Skeletal muscle satellite cell (primary cell): ENCODE data around the gene VSTM2L.

Source experiments
- H3K27me3 ChIP-seq: 2 replicates; pipeline ENCODE4 v1.7.0; 2013; ENCODE audit warnings: low read length; ENCODE audit not compliant: control insufficient read depth, insufficient read depth
- H3K36me3 ChIP-seq: 2 replicates; pipeline ENCODE4 v1.7.0; 2013; ENCODE audit warnings: mild to moderate bottlenecking, control low read depth, low read length; ENCODE audit not compliant: insufficient read depth
- H3K4me1 ChIP-seq: 2 replicates; pipeline ENCODE4 v1.7.0; 2013; ENCODE audit warnings: low read length; ENCODE audit not compliant: control insufficient read depth, insufficient read depth
- H3K4me2 ChIP-seq: 2 replicates; pipeline ENCODE4 v1.7.0; 2013; ENCODE audit warnings: mild to moderate bottlenecking, low read length
- H3K4me3 ChIP-seq: 2 replicates; pipeline ENCODE4 v1.7.0; 2013; ENCODE audit warnings: low read length
- H3K9ac ChIP-seq: 2 replicates; pipeline ENCODE4 v1.7.0; 2013; ENCODE audit warnings: mild to moderate bottlenecking, low read depth, low read length, moderate library complexity
- H3K9me3 ChIP-seq: replicated peaks from 2 replicates; pipeline ENCODE4 v1.7.0; 2013; ENCODE audit warnings: mild to moderate bottlenecking, control low read depth, low read length

VSTM2L gene

DNA sequence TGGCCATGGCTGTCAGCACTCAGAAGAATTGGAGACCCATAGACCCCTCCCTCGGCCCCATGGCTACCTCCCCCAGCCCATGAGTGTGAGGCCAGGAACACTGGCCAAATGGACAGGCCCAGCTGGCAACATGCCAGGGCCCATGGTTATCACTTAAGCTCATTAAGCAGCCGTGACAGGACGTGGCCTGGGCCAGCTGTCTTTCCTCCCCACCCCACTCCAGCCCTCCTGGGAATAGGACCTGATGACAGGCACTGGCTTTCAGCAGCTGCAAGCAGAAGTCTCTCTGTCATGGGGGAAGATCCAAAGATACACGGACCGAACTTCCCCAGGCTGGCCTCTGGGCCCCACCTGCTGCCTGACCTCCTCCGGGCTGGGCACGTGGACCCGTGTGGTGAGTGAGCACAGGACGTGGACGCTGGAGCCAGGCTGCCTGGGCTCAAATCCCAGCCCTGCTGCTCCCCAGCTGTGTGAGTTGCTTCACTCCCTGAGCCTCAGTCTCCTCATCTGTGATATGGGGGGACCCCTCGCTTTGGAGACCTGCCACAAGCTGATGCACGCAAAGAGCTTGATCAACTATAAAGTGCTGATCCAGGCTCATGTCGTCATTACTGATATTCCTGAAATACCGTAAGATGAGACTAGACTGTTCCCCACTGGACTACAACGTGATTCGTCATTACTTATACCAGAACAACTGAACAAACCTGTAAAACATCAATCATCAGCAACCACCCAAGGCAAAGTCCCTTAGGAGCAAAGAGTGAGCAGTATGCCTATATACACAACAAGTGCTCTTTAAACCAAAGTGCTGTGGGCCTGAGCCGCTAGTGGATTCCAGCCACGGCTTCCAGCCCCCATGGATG, 22.0 kb upstream of the VSTM2L start:
- H3K4me2 ChIP-seq = peak overlapping the region; percentile 3
- no peaks in the 10 kb centered on the region for H3K9me3 ChIP-seq
- H3K36me3 ChIP-seq = no peaks in the 10 kb centered on the region
- H3K9ac ChIP-seq = no peak overlapping the region
- no peak overlapping the region for H3K4me3 ChIP-seq
- H3K4me1 ChIP-seq = peaks cover 9% of the 10 kb centered on the region
- peaks cover 19% of the 10 kb centered on the region for H3K27me3 ChIP-seq

- H3K9ac ChIP-seq = no peak overlapping the region
- H3K4me2 ChIP-seq = no peak overlapping the region
- no peaks in the 10 kb centered on the region for H3K36me3 ChIP-seq
- H3K27me3 ChIP-seq = peaks cover 25% of the 10 kb centered on the region
- H3K4me3 ChIP-seq = no peak overlapping the region
- H3K4me1 ChIP-seq = peaks cover 9% of the 10 kb centered on the region
- no peaks in the 10 kb centered on the region for H3K9me3 ChIP-seq
Measured at GRCh38 chr20:37881601-37882343, 21.2 kb upstream of the VSTM2L start.

DNA sequence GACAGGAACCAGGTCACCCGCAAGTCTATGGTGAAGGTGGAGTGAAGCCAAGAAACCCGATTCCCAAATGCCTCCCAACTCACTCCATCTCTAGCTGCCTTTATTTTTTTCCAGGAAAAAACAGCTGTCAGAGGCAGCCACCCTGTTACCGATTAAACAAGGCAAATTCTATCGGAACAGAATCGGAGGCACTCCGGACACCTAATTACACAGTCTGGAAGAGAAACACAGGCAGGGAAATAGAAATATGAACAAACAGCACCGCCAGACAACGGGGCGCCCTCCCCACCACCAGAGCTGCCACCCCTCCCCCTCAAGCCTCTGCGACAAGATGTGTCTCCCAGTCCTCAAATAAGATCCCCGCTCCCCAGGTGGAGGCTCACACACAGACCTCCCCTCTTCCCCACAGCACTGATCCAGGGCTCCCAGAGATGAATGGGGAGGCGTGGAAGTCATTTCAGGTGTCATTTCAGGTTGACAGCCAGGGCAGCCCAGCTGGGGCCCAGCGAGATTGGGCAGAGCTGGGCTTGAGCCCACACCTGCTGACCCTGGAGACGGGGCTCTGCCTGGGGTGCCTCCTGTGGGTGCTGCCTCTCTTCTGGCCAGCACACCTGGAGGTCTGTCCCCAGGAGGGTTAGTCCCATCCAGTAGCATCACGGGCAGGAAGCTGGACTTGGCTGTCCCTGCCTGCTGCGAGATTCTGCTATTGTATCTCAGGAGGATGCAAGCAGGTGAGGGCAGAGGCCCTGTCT, 19.8 kb upstream of the VSTM2L start:
- Histone ChIP-seq H3K36me3 (no peaks in the 10 kb centered on the region), H3K9me3 (no peaks in the 10 kb centered on the region), H3K27me3 (peaks cover 33% of the 10 kb centered on the region), H3K4me2 (no peak overlapping the region), H3K9ac (no peak overlapping the region), H3K4me1 (peaks cover 9% of the 10 kb centered on the region), H3K4me3 (no peak overlapping the region)

GRCh38 chr20:37885042-37885441, 17.9 kb upstream of the VSTM2L start:
- H3K27me3 ChIP-seq = peaks cover 36% of the 10 kb centered on the region
- no peak overlapping the region for H3K4me2 ChIP-seq
- no peak overlapping the region for H3K9ac ChIP-seq
- H3K36me3 ChIP-seq = no peaks in the 10 kb centered on the region
- H3K4me1 ChIP-seq = peaks cover 9% of the 10 kb centered on the region
- no peaks in the 10 kb centered on the region for H3K9me3 ChIP-seq
- no peak overlapping the region for H3K4me3 ChIP-seq

GRCh38 chr20:37885593-37886503, 17.1 kb upstream of the VSTM2L start:
- peaks cover 9% of the 10 kb centered on the region for H3K4me1 ChIP-seq
- peak overlapping the region; percentile 48 for H3K4me2 ChIP-seq
- no peak overlapping the region for H3K9ac ChIP-seq
- peaks cover 42% of the 10 kb centered on the region for H3K27me3 ChIP-seq
- H3K4me3 ChIP-seq = no peak overlapping the region
- no peaks in the 10 kb centered on the region for H3K9me3 ChIP-seq
- no peaks in the 10 kb centered on the region for H3K36me3 ChIP-seq

DNA sequence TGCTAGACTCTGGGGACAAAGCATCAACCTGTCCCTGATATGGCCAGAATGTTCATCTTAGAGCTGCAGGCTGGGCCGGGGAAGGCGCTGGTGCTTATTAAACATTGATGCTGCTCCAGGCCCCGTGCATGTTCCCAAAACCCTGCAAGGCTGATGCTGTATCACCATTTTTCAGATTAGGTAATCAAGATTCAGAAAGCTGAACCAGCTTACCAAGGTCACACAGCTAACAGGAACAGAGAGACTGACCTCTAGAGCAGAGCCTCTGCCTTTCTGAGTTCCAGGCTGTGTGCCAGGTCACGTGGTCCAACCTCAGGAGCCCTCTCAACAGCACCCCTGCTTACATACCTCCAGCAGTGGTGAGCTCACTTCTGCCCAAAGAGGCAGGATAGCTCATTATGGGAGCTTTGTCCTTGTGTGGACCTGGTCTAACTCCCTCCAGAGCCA, 16.1 kb upstream of the VSTM2L start:
- Histone ChIP-seq H3K4me1 (no peaks in the 10 kb centered on the region), H3K27me3 (peaks cover 37% of the 10 kb centered on the region), H3K9ac (no peak overlapping the region), H3K4me3 (no peak overlapping the region), H3K36me3 (no peaks in the 10 kb centered on the region), H3K9me3 (no peaks in the 10 kb centered on the region), H3K4me2 (no peak overlapping the region)

DNA sequence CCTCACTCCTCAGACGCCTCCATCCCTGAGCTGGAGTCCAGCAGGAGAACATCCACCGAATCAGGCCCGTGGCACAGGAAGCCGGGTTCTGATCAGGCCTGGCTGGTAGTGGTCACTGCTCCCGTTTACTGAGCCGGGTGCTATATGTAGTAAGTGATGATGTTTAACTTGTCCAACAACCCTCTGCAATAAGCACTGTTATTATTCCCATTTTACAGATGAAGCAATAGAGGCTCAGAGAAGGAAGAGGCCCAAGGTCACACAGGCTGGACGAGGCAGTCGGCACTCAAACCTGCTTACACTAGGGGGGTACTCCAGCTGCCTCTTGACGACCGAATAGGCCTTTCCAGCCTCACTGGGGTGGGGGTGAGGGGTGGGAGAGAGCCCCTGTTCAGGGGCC, 14.3 kb upstream of the VSTM2L start:
- H3K36me3 ChIP-seq = no peaks in the 10 kb centered on the region
- no peaks in the 10 kb centered on the region for H3K9me3 ChIP-seq
- H3K4me2 ChIP-seq = no peak overlapping the region
- H3K4me3 ChIP-seq = no peak overlapping the region
- no peaks in the 10 kb centered on the region for H3K4me1 ChIP-seq
- H3K27me3 ChIP-seq = peaks cover 35% of the 10 kb centered on the region
- H3K9ac ChIP-seq = no peak overlapping the region

GRCh38 chr20:37890108-37890507, 12.8 kb upstream of the VSTM2L start:
- Histone ChIP-seq H3K9me3 (no peaks in the 10 kb centered on the region), H3K4me3 (no peak overlapping the region), H3K9ac (no peak overlapping the region), H3K4me1 (no peaks in the 10 kb centered on the region), H3K36me3 (no peaks in the 10 kb centered on the region), H3K4me2 (no peak overlapping the region), H3K27me3 (peaks cover 41% of the 10 kb centered on the region)

GRCh38 chr20:37890643-37891042, 12.3 kb upstream of the VSTM2L start:
- Histone ChIP-seq H3K9ac (no peak overlapping the region), H3K36me3 (no peaks in the 10 kb centered on the region), H3K27me3 (peaks cover 41% of the 10 kb centered on the region), H3K4me3 (no peak overlapping the region), H3K9me3 (no peaks in the 10 kb centered on the region), H3K4me2 (no peak overlapping the region), H3K4me1 (no peaks in the 10 kb centered on the region)

DNA sequence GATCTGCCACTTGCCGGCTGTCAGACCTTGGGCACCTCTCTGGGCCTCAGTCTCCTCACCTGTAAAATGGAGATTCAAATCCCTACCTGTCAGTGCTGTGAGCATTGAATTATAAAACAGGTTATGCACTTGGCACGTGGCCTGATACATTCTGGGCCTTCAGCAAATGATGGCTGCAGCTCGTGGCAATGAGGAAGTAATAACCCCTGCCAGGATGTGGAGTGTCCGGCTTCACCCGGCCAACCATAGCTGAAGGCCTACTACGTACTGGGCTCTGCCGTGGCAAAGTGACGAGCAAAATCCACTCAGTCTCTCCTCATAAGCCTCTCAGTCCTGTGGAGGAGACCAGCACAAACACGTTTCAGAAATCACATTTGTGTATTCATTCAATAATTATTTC, 10.9 kb upstream of the VSTM2L start:
- no peaks in the 10 kb centered on the region for H3K36me3 ChIP-seq
- no peak overlapping the region for H3K4me2 ChIP-seq
- no peaks in the 10 kb centered on the region for H3K4me1 ChIP-seq
- no peak overlapping the region for H3K4me3 ChIP-seq
- no peak overlapping the region for H3K9ac ChIP-seq
- H3K27me3 ChIP-seq = peaks cover 34% of the 10 kb centered on the region
- H3K9me3 ChIP-seq = no peaks in the 10 kb centered on the region
